Smooth muscle cell (in vitro differentiated cells): ENCODE data around the gene NSMF. TPM values are rescaled to one million over a fixed set of nuclear protein-coding genes. Genes with fewer than 3 reads are reported as not detected.

Source experiments
- DNase-seq: peaks from one replicate; lab custom pipeline; 2025; ENCODE audit not compliant: unreplicated experiment; lab: John Stamatoyannopoulos, UW
- H2AFZ ChIP-seq: fragments of 200-600 bp; sonication (generic); 2 replicates; pipeline ENCODE4 v1.6.0; 2016; ENCODE audit warnings: antibody characterized with exemption, low read depth, mild to moderate bottlenecking
- H3F3A ChIP-seq: fragments of 200-600 bp; sonication (generic); 2 replicates; pipeline ENCODE4 v1.6.0; 2017; ENCODE audit warnings: antibody characterized with exemption, low read depth
- H3K27ac ChIP-seq: fragments of 200-600 bp; sonication (generic); 2 replicates; pipeline ENCODE4 v1.5.1; 2016; ENCODE audit warnings: low read depth, mild to moderate bottlenecking
- H3K27me3 ChIP-seq: fragments of 200-600 bp; sonication (generic); 2 replicates; pipeline ENCODE4 v1.6.1; 2016; ENCODE audit warnings: low read depth, mild to moderate bottlenecking
- H3K36me3 ChIP-seq: fragments of 200-600 bp; sonication (generic); 2 replicates; pipeline ENCODE4 v1.5.1; 2016; ENCODE audit warnings: low read depth
- H3K4me1 ChIP-seq: fragments of 200-600 bp; sonication (generic); 2 replicates; pipeline ENCODE4 v1.5.1; 2016; ENCODE audit warnings: low read depth
- H3K4me2 ChIP-seq: fragments of 200-600 bp; sonication (generic); 2 replicates; pipeline ENCODE4 v1.6.0; 2016; ENCODE audit warnings: mild to moderate bottlenecking
- H3K4me3 ChIP-seq: fragments of 200-600 bp; sonication (generic); 2 replicates; pipeline ENCODE4 v1.5.1; 2016; ENCODE audit warnings: mild to moderate bottlenecking
- H3K79me2 ChIP-seq: fragments of 200-600 bp; sonication (generic); 2 replicates; pipeline ENCODE4 v1.6.0; 2016; ENCODE audit warnings: low read depth, mild to moderate bottlenecking
- H3K9ac ChIP-seq: fragments of 200-600 bp; sonication (generic); 2 replicates; pipeline ENCODE4 v1.6.0; 2016; ENCODE audit warnings: low read depth
- H3K9me3 ChIP-seq: fragments of 200-600 bp; sonication (generic); replicated peaks from 2 replicates; pipeline ENCODE4 v1.5.1; 2016; ENCODE audit warnings: low read depth
- H4K20me1 ChIP-seq: fragments of 200-600 bp; sonication (generic); 2 replicates; pipeline ENCODE4 v1.6.0; 2016; ENCODE audit warnings: low read depth
- CTCF ChIP-seq: fragments of 200-600 bp; sonication (generic); IDR thresholded peaks from 2 replicates; pipeline ENCODE4 v1.5.1; 2017; ENCODE audit warnings: borderline replicate concordance, mild to moderate bottlenecking, antibody characterized with exemption; ENCODE audit not compliant: insufficient read depth, poor library complexity, severe bottlenecking
- WGBS: methylation state at CpG from one replicate; pipeline ENCODE4 v1.1.7; 2016; ENCODE audit warnings: low lambda C conversion rate; 5-methylcytosine and 5-hydroxymethylcytosine counted together
- polyA plus RNA-seq: library from polyadenylated mRNA; unstranded; fragments of >200 nt; fragmentation: Nextera tagmentation; extraction: Ambion mirVana; gene quantifications from 2 replicates; pipeline ENCODE4 v1.2.1, GENCODE V29; 2016
- total RNA-seq: library from RNA; depleted of rRNA; stranded (reverse); fragments of >200 nt; gene quantifications from 2 replicates; pipeline ENCODE4 v1.2.3, GENCODE V29; 2014

NSMF gene
- total and polyA plus RNA-seq, 2 experiments from 2014 or later = 30.9 to 55.9 TPM

GRCh38 chr9:137428841-137429545, 30.1 kb downstream of the NSMF start:
- TF ChIP-seq CTCF = no peak
- Histone ChIP-seq H3K9me3 (no peaks in the 10 kb centered on the region), H3K79me2 (no peaks in the 10 kb centered on the region), H3K9ac (no peak overlapping the region), H3K27ac (no peak overlapping the region), H4K20me1 (no peaks in the 10 kb centered on the region), H3K4me2 (no peak overlapping the region), H2AFZ (no peak overlapping the region), H3K4me1 (no peaks in the 10 kb centered on the region), H3K4me3 (no peak overlapping the region), H3K27me3 (no peaks in the 10 kb centered on the region), H3K36me3 (no peaks in the 10 kb centered on the region), H3F3A (no peaks in the 10 kb centered on the region)
- WGBS = 91% methylated on average over 23 of the region's 27 CpGs
- DNase-seq = no peak

GRCh38 chr9:137428311-137428630, 30.9 kb downstream of the NSMF start:
- DNase-seq = no peak
- H3K27me3 ChIP-seq = no peaks in the 10 kb centered on the region
- no peaks in the 10 kb centered on the region for H3K9me3 ChIP-seq
- H3K9ac ChIP-seq = no peak overlapping the region
- no peak overlapping the region for H3K4me3 ChIP-seq
- H3F3A ChIP-seq = no peaks in the 10 kb centered on the region
- H3K27ac ChIP-seq = no peak overlapping the region
- no peak overlapping the region for H2AFZ ChIP-seq
- H4K20me1 ChIP-seq = no peaks in the 10 kb centered on the region
- H3K79me2 ChIP-seq = no peaks in the 10 kb centered on the region
- TF ChIP-seq CTCF = no peak
- 94% methylated on average over 6 of the region's 6 CpGs for WGBS
- H3K4me1 ChIP-seq = no peaks in the 10 kb centered on the region
- no peaks in the 10 kb centered on the region for H3K36me3 ChIP-seq
- H3K4me2 ChIP-seq = no peak overlapping the region

- no peak for DNase-seq
- H3K9ac ChIP-seq = no peak overlapping the region
Measured at GRCh38 chr9:137427454-137428310, 31.5 kb downstream of the NSMF start.

More at GRCh38 chr9:137427454-137428310, 31.5 kb downstream of the NSMF start:
- Histone ChIP-seq H3F3A (no peaks in the 10 kb centered on the region), H2AFZ (no peak overlapping the region), H3K27me3 (no peaks in the 10 kb centered on the region), H4K20me1 (no peaks in the 10 kb centered on the region), H3K4me2 (no peak overlapping the region), H3K79me2 (no peaks in the 10 kb centered on the region), H3K4me3 (no peak overlapping the region), H3K4me1 (no peaks in the 10 kb centered on the region), H3K27ac (no peak overlapping the region), H3K36me3 (no peaks in the 10 kb centered on the region), H3K9me3 (no peaks in the 10 kb centered on the region)
- 90% methylated on average over 27 of the region's 27 CpGs for WGBS
- TF ChIP-seq CTCF = no peak
